ENCODE measurements around the gene ANKRD52. TPM values are rescaled to one million over a fixed set of nuclear protein-coding genes. Genes with fewer than 3 reads are reported as not detected.

ANKRD52 gene
- total and polyA plus RNA-seq, 7 donors = 5.7 to 37.5 (median 19.4) TPM

GRCh38 chr12:56234746-56235436, 23.3 kb downstream of the ANKRD52 start:
- Histone ChIP-seq H3K4me1 (no peaks in the 10 kb centered on the region), H3K27ac (no peak overlapping the region), H3K36me3 (ENCODE audit: insufficient read depth in 1 of 2, low read depth in 1 of 2) (peaks cover 0 to 13% of the 10 kb centered on the region in 2 donors), H3K9me3 (no peaks in the 10 kb centered on the region), H3K4me3 (no peak overlapping the region), H3K27me3 (ENCODE audit: insufficient read depth in 3 of 3, low read length in 2 of 3) (no peaks in the 10 kb centered on the region)
- peak in 1 of 4 donors; percentile 16 for ATAC-seq
- intact Hi-C loops (cut with DNase I) = no loop called here
- TF ChIP-seq CTCF (IDR thresholded peaks at IDR 0.05) = no peak
- WGBS, 3 donors = 73 to 79% (median 74%) methylated on average over 16 of the region's 16 CpGs
- DNase-seq = no peak

GRCh38 chr12:56231184-56231582, 27.0 kb downstream of the ANKRD52 start:
- Histone ChIP-seq H3K4me1 (no peaks in the 10 kb centered on the region), H3K36me3 (ENCODE audit: insufficient read depth in 1 of 2, low read depth in 1 of 2) (peaks cover 0 to 23% of the 10 kb centered on the region in 2 donors), H3K27ac (no peak overlapping the region), H3K9me3 (no peaks in the 10 kb centered on the region), H3K4me3 (no peak overlapping the region), H3K27me3 (ENCODE audit: insufficient read depth in 3 of 3, low read length in 2 of 3) (no peaks in the 10 kb centered on the region)
- peak in 1 of 4 donors; percentile 21 for ATAC-seq
- intact Hi-C loops (cut with DNase I) = no loop called here
- no peak for TF ChIP-seq CTCF (IDR thresholded peaks at IDR 0.05)
- DNase-seq = no peak
- 82 to 94% (median 88%) methylated on average over 11 of the region's 11 CpGs for WGBS, 3 donors

- Histone ChIP-seq H3K36me3 (ENCODE audit: insufficient read depth in 1 of 2, low read depth in 1 of 2) (peaks cover 0 to 29% of the 10 kb centered on the region in 2 donors), H3K4me3 (no peak overlapping the region), H3K4me1 (no peaks in the 10 kb centered on the region), H3K9me3 (no peaks in the 10 kb centered on the region), H3K27ac (no peak overlapping the region), H3K27me3 (ENCODE audit: insufficient read depth in 3 of 3, low read length in 2 of 3) (no peaks in the 10 kb centered on the region)
- ATAC-seq (no peak), DNase-seq (no peak)
- no peak for TF ChIP-seq CTCF (IDR thresholded peaks at IDR 0.05)
- intact Hi-C loops (cut with DNase I) = no loop called here
- 74 to 76% (median 75%) methylated on average over 8 of the region's 8 CpGs for WGBS, 3 donors
These were observed 27.6 kb downstream of the ANKRD52 start for GRCh38 chr12:56230432-56231183.

- ATAC-seq = no peak
- no peak for TF ChIP-seq CTCF (IDR thresholded peaks at IDR 0.05)
- H3K4me1 ChIP-seq = peaks cover under 1% of the 10 kb centered on the region
- H3K36me3 ChIP-seq (ENCODE audit: insufficient read depth in 1 of 2, low read depth in 1 of 2) = peaks cover 0 to 29% of the 10 kb centered on the region in 2 donors
- WGBS, 3 donors = 74 to 79% (median 77%) methylated on average over 4 of the region's 4 CpGs
- no peaks in the 10 kb centered on the region for H3K27me3 ChIP-seq (ENCODE audit: insufficient read depth in 3 of 3, low read length in 2 of 3)
- DNase-seq = no peak
- H3K4me3 ChIP-seq = no peak within 1 kb of the TSS
- H3K27ac ChIP-seq = no peak within 1 kb of the TSS
- no peaks in the 10 kb centered on the region for H3K9me3 ChIP-seq
- intact Hi-C loops (cut with DNase I) = no loop called here
These were observed 28.2 kb downstream of the ANKRD52 start, which contains the start of gene SLC39A5 for GRCh38 chr12:56229916-56230431. Gene SLC39A5 (plus strand): TSS chr12:56230051. CDS start chr12:56231275, 1,224 bp downstream.

Data from psoas muscle (tissue), 8 donors.